SK-N-SH (cell line): Measurements from ENCODE around the gene DIO3. TPM values are rescaled to one million over a fixed set of nuclear protein-coding genes. Genes with fewer than 3 reads are reported as not detected.
A peak's percentile ranks its signal among the peaks of the same experiment; 100 is the strongest.

Experiments used
- CTCF ChIA-PET: fragments of 300-600, 350-600 bp; formaldehyde crosslinking; extraction: SDS; loops from one replicate; lab custom pipeline; 2021; lab: Yijun Ruan, JAX
- POLR2A ChIA-PET: fragments of 350-600 bp; sonication (Branson Sonifier 250); formaldehyde crosslinking; extraction: SDS; loops from one replicate; lab custom pipeline; 2020; ENCODE audit warnings: antibody characterized with exemption, inconsistent platforms; lab: Yijun Ruan, JAX
- DNase-seq: peaks from one replicate; pipeline ENCODE4 v3.0.0; 2012
- H2AFZ ChIP-seq: fragments of 200-600 bp; sonication (generic); 2 replicates; pipeline ENCODE4 v1.8.1; 2016; ENCODE audit warnings: antibody characterized with exemption, mild to moderate bottlenecking, low read depth
- H3F3A ChIP-seq: fragments of 200-600 bp; sonication (generic); replicated peaks from 2 replicates; pipeline ENCODE3; 2016; ENCODE audit warnings: antibody characterized with exemption, mild to moderate bottlenecking; ENCODE audit not compliant: insufficient read depth
- H3K27ac ChIP-seq, 2 experiments: fragments of 200-500 bp in 1 of 2; fragments of 200-600 bp in 1 of 2; sonication (Bioruptor generic) in 1 of 2; sonication (generic), shearing (Covaris generic) in 1 of 2; 2 replicates each; pipeline versions ENCODE4 v1.5.1 to v1.6.1; 2014 to 2016; ENCODE audit warnings: low read depth in 2 of 2, inconsistent platforms in 1 of 2, low read length in 1 of 2, mild to moderate bottlenecking in 1 of 2, mixed read lengths in 1 of 2
- H3K27me3 ChIP-seq: fragments of 200-600 bp; sonication (generic), shearing (Covaris generic); 2 replicates; pipeline ENCODE4 v1.6.1; 2016; ENCODE audit warnings: mixed run types; ENCODE audit not compliant: insufficient read depth
- H3K36me3 ChIP-seq, 2 experiments: fragments of 200-500 bp in 1 of 2; fragments of 200-600 bp in 1 of 2; sonication (Bioruptor generic) in 1 of 2; sonication (generic) in 1 of 2; replicated peaks in 1 of 2; 2 replicates each; pipeline versions ENCODE3 to v1.5.1; 2014 to 2016; ENCODE audit warnings: low read length in 1 of 2, mild to moderate bottlenecking in 1 of 2; ENCODE audit not compliant: insufficient read depth in 2 of 2, control insufficient read depth in 1 of 2
- H3K4me1 ChIP-seq, 2 experiments: fragments of 200-500 bp in 1 of 2; fragments of 200-600 bp in 1 of 2; sonication (Bioruptor generic) in 1 of 2; sonication (generic), shearing (Covaris generic) in 1 of 2; 2 replicates each; pipeline versions ENCODE4 v1.5.1 to v1.6.1; 2014 to 2016; ENCODE audit warnings: low read depth in 1 of 2, low read length in 1 of 2, mixed run types in 1 of 2; ENCODE audit not compliant: insufficient read depth in 2 of 2, control insufficient read depth in 1 of 2
- H3K4me2 ChIP-seq: fragments of 200-600 bp; sonication (generic), shearing (Covaris generic); 2 replicates; pipeline ENCODE4 v1.6.1; 2017; ENCODE audit warnings: mixed run types
- H3K4me3 ChIP-seq, 2 experiments: fragments of 200-500 bp in 1 of 2; fragments of 200-600 bp in 1 of 2; sonication (Bioruptor generic) in 1 of 2; sonication (generic), shearing (Covaris generic) in 1 of 2; 2 replicates each; pipeline versions ENCODE4 v1.5.1 to v1.8.1; 2014 to 2016; ENCODE audit warnings: low read depth in 2 of 2, inconsistent platforms in 1 of 2, low read length in 1 of 2, mild to moderate bottlenecking in 1 of 2, mixed read lengths in 1 of 2, moderate library complexity in 1 of 2
- H3K79me2 ChIP-seq: fragments of 200-600 bp; sonication (generic); 2 replicates; pipeline ENCODE4 v1.8.1; 2017; ENCODE audit warnings: mild to moderate bottlenecking; ENCODE audit not compliant: insufficient read depth
- H3K9ac ChIP-seq: fragments of 200-600 bp; sonication (generic); 2 replicates; pipeline ENCODE4 v1.6.1; 2017; ENCODE audit warnings: mixed run types
- H3K9me2 ChIP-seq: fragments of 200-600 bp; sonication (generic); 2 replicates; pipeline ENCODE4 v1.6.1; 2017; ENCODE audit warnings: mixed run types
- H3K9me3 ChIP-seq: fragments of 200-600 bp; sonication (generic); 2 replicates; pipeline ENCODE4 v1.6.1; 2017; ENCODE audit warnings: mixed run types, mild to moderate bottlenecking, moderate library complexity
- H4K20me1 ChIP-seq: fragments of 200-600 bp; sonication (generic); 2 replicates; pipeline ENCODE4 v1.6.1; 2017; ENCODE audit warnings: mild to moderate bottlenecking, mixed run types; ENCODE audit not compliant: insufficient read depth
- EZH2phosphoT487 ChIP-seq: fragments of 200-600 bp; sonication (generic); IDR thresholded peaks from 2 replicates; pipeline ENCODE4 v1.6.1; 2017; ENCODE audit warnings: low read depth, mixed run types, mild to moderate bottlenecking, antibody characterized with exemption, moderate library complexity, borderline replicate concordance
- FOXJ3 ChIP-seq: sonication (generic); formaldehyde crosslinking; IDR thresholded peaks from 2 replicates; pipeline ENCODE4 v1.5.1; 2020; ENCODE audit warnings: mild to moderate bottlenecking, missing genetic modification reagents
- FOXM1 ChIP-seq: IDR thresholded peaks from 2 replicates; pipeline ENCODE4 v1.4.0; 2012; ENCODE audit warnings: low read depth, mild to moderate bottlenecking
- GABPA ChIP-seq: IDR thresholded peaks from 2 replicates; pipeline ENCODE4 v1.4.0; 2012; ENCODE audit warnings: low read depth, mild to moderate bottlenecking
- GATA2 ChIP-seq: sonication (generic); formaldehyde crosslinking; IDR thresholded peaks from 2 replicates; pipeline ENCODE4 v1.5.0; 2020; ENCODE audit warnings: mild to moderate bottlenecking, missing genetic modification reagents
- MEF2A ChIP-seq: IDR thresholded peaks from 2 replicates; pipeline ENCODE4 v1.4.0; 2012; ENCODE audit warnings: low read depth, borderline replicate concordance
- NFIC ChIP-seq: IDR thresholded peaks from 2 replicates; pipeline ENCODE4 v1.4.0; 2012; ENCODE audit warnings: borderline replicate concordance
- RCOR1 ChIP-seq: fragments of 150-350 bp; IDR thresholded peaks from 2 replicates; pipeline ENCODE4 v1.6.1; 2017; ENCODE audit warnings: antibody characterized with exemption, low read length
- RXRA ChIP-seq: IDR thresholded peaks from 2 replicates; pipeline ENCODE4 v1.4.0; 2012; ENCODE audit warnings: low read depth, mild to moderate bottlenecking, borderline replicate concordance
- SIN3A ChIP-seq: IDR thresholded peaks from 2 replicates; pipeline ENCODE4 v1.6.1; 2012; ENCODE audit warnings: low read depth, mild to moderate bottlenecking, low read length, moderate library complexity, borderline replicate concordance
- WGBS: methylation state at CpG from one replicate; pipeline ENCODE4 v1.1.6; 2017; ENCODE audit warnings: low lambda C conversion rate; 5-methylcytosine and 5-hydroxymethylcytosine counted together
- polyA plus RNA-seq, 3 experiments: library from polyadenylated mRNA; depleted of rRNA; stranded (reverse); fragments of >200 nt; gene quantifications; 2 replicates each; pipeline ENCODE4 v1.2.3, GENCODE V29; 2012
- TF ChIP-seq, protein P1 (sequence below): IDR thresholded peaks from 2 replicates; pipeline ENCODE4 v1.4.0; 2012; ENCODE audit warnings: low read depth, borderline replicate concordance
- TF ChIP-seq, protein P2 (sequence below): fragments of 200-600 bp; sonication (generic); IDR thresholded peaks from 2 replicates; pipeline ENCODE4 v1.6.1; 2017; ENCODE audit warnings: antibody characterized with exemption, mild to moderate bottlenecking, moderate library complexity
- TF ChIP-seq, protein P3 (sequence below): IDR thresholded peaks from 2 replicates; pipeline ENCODE4 v1.4.0; 2012; ENCODE audit warnings: low read depth
- TF ChIP-seq, protein P4 (sequence below): fragments of 150-350 bp; IDR thresholded peaks from 2 replicates; pipeline ENCODE4 v1.6.1; 2017; ENCODE audit warnings: antibody characterized with exemption, low read length, low read depth, borderline replicate concordance

DIO3 gene
- 0.03 TPM in 1 of 2 replicates, not detected in the other for polyA plus RNA-seq (2012; rRNA removed)
- 0.01 TPM in 2 replicates for polyA plus RNA-seq (2012; cell fraction: cytosol; rRNA removed)
- not detected in 2 replicates for polyA plus RNA-seq (2012; cell fraction: nucleus; rRNA removed)

DNA sequence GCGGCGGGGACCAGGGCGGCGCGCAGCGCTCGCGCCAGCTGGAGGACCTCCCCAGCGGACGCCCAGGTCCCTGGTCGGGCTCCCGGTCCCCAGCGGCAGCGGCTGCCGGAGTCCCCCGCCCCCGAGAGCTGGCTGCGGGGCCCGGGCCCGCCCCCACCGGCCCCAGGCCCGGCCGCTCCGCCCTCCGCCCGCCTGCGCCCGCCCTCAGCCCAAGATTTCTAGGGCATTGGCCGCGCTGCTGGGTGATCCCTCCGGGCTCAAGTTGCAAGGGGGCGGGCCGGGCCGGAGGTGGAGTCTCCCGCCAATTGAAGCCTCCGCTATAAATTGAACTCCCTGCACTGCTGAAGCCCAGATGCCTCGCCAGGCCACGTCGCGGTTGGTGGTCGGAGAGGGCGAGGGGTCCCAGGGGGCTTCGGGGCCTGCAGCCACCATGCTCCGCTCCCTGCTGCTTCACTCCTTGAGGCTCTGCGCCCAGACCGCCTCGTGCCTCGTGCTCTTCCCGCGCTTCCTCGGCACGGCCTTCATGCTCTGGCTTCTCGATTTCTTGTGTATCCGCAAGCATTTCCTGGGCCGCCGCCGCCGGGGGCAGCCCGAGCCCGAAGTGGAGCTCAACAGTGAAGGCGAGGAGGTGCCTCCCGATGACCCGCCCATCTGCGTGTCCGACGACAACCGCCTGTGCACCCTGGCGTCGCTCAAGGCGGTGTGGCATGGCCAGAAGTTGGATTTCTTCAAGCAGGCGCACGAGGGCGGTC, at the start of gene DIO3:
Gene DIO3 (plus strand): TSS at position 351 of the 752 bp plus-strand sequence.
- peak; percentile 72 for DNase-seq
- no peaks in the 10 kb centered on the region for H3F3A ChIP-seq
- H3K36me3 ChIP-seq = no peaks in the 10 kb centered on the region
- WGBS = 87% methylated on average over 27 of the region's 73 CpGs
- H3K9me2 ChIP-seq = no peaks in the 10 kb centered on the region
- peaks cover 0 to 36% of the 10 kb centered on the region in 2 experiments; a peak in 1 of 4 replicates for H3K4me1 ChIP-seq
- TF ChIP-seq MEF2A = no peak
- TF ChIP-seq FOXJ3 (CRISPR knock-in tag) = no peak
- no peak for TF ChIP-seq NFIC
- no peak for TF ChIP-seq RCOR1
- TF ChIP-seq, protein P1, sequence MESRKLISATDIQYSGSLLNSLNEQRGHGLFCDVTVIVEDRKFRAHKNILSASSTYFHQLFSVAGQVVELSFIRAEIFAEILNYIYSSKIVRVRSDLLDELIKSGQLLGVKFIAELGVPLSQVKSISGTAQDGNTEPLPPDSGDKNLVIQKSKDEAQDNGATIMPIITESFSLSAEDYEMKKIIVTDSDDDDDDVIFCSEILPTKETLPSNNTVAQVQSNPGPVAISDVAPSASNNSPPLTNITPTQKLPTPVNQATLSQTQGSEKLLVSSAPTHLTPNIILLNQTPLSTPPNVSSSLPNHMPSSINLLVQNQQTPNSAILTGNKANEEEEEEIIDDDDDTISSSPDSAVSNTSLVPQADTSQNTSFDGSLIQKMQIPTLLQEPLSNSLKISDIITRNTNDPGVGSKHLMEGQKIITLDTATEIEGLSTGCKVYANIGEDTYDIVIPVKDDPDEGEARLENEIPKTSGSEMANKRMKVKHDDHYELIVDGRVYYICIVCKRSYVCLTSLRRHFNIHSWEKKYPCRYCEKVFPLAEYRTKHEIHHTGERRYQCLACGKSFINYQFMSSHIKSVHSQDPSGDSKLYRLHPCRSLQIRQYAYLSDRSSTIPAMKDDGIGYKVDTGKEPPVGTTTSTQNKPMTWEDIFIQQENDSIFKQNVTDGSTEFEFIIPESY = no peak
- no peak for TF ChIP-seq EZH2phosphoT487
- no peak for TF ChIP-seq FOXM1
- no peaks in the 10 kb centered on the region for H3K79me2 ChIP-seq
- H3K4me3 ChIP-seq = peak within 1 kb of the TSS in 1 of 2 experiments; percentile 43; a peak in 1 of 4 replicates
- no peaks in the 10 kb centered on the region for H3K9me3 ChIP-seq
- CTCF ChIA-PET = interaction anchor here (1.2 to 2.3 kb wide), 5 partner anchors 18 to 659 kb away, joined by 3 to 6 read pairs (median 6); no protein-coding TSS in a partner anchor
- POLR2A ChIA-PET = interaction anchor here (0.8 to 2.5 kb wide), 2 partner anchors 326 to 659 kb away, joined by 4 to 11 read pairs; partner anchors contain the start of gene RTL1
- no peaks in the 10 kb centered on the region for H3K27me3 ChIP-seq
- no peak within 1 kb of the TSS for H3K4me2 ChIP-seq
- no peaks in the 10 kb centered on the region for H4K20me1 ChIP-seq
- no peak within 1 kb of the TSS for H2AFZ ChIP-seq
- H3K9ac ChIP-seq = no peak within 1 kb of the TSS
- H3K27ac ChIP-seq = no peak within 1 kb of the TSS; a peak in 1 of 4 replicates

DNA sequence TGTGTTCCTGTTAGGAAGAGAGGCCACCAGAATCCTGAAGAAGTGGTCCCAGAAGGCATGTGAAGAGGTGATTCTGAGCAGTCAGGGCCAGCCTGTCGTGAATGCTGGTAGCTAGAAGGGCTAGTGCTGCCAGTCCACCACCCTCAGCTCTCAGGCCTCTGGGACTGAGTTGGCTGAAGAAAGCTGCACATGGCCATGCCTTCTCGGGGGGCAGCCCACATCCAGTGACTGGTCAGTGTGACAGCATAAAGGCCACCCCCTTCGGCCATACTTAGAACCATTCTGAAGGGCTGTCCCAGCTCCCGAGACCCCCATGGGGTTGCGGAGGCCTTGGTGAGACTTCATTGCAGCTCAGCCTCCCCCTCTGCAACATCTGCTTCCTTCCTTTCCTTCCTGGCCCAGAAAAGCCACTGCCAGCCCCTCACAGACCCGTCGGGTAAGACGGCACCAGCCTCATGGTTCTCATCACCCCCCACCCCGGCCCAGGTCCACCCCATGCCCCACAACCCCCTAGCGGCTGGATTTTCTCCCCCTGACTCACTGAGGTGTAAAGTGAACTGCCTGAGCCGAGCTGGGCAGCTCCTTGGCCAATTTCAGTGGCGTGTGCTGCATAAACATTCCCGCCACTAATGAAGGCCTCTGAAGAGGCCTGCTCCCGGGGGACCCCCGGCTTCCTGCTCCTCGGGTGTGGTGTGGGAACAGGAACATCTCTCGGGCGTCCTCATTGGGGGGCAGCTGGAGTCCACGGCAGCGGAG, 49.5 kb upstream of the DIO3 start:
- Histone ChIP-seq H3K79me2 (no peaks in the 10 kb centered on the region), H3K27ac (no peak overlapping the region), H3K9me3 (no peaks in the 10 kb centered on the region), H3K36me3 (no peaks in the 10 kb centered on the region), H3K4me2 (no peak overlapping the region), H3F3A (no peaks in the 10 kb centered on the region), H3K27me3 (no peaks in the 10 kb centered on the region), H3K4me3 (no peak overlapping the region), H2AFZ (no peak overlapping the region), H3K9ac (no peak overlapping the region), H4K20me1 (no peaks in the 10 kb centered on the region), H3K4me1 (no peaks in the 10 kb centered on the region), H3K9me2 (no peaks in the 10 kb centered on the region)
- WGBS = 43% methylated on average over 12 of the region's 20 CpGs
- POLR2A ChIA-PET = no interaction called here
- CTCF ChIA-PET = interaction anchor here (0.6 kb wide), 1 partner anchor 115 kb away, joined by 3 read pairs; no protein-coding TSS in a partner anchor
- DNase-seq = no peak
- TF ChIP-seq EZH2phosphoT487 (no peak), SIN3A (no peak), RXRA (no peak), FOXJ3 (CRISPR knock-in tag) (no peak), GATA2 (CRISPR knock-in tag) (no peak), GABPA (no peak), FOXM1 (no peak)
- TF ChIP-seq, protein P2, sequence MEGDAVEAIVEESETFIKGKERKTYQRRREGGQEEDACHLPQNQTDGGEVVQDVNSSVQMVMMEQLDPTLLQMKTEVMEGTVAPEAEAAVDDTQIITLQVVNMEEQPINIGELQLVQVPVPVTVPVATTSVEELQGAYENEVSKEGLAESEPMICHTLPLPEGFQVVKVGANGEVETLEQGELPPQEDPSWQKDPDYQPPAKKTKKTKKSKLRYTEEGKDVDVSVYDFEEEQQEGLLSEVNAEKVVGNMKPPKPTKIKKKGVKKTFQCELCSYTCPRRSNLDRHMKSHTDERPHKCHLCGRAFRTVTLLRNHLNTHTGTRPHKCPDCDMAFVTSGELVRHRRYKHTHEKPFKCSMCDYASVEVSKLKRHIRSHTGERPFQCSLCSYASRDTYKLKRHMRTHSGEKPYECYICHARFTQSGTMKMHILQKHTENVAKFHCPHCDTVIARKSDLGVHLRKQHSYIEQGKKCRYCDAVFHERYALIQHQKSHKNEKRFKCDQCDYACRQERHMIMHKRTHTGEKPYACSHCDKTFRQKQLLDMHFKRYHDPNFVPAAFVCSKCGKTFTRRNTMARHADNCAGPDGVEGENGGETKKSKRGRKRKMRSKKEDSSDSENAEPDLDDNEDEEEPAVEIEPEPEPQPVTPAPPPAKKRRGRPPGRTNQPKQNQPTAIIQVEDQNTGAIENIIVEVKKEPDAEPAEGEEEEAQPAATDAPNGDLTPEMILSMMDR = no peak
- TF ChIP-seq, protein P3, sequence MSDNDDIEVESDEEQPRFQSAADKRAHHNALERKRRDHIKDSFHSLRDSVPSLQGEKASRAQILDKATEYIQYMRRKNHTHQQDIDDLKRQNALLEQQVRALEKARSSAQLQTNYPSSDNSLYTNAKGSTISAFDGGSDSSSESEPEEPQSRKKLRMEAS = no peak
- TF ChIP-seq, protein P4, sequence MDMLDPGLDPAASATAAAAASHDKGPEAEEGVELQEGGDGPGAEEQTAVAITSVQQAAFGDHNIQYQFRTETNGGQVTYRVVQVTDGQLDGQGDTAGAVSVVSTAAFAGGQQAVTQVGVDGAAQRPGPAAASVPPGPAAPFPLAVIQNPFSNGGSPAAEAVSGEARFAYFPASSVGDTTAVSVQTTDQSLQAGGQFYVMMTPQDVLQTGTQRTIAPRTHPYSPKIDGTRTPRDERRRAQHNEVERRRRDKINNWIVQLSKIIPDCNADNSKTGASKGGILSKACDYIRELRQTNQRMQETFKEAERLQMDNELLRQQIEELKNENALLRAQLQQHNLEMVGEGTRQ = no peak
